Right hindlimb (tissue), 1 donor: ENCODE results near the gene NAT14.
"Not testable (repeated sequence)": the region's sequence is repeated elsewhere in the genome, so short reads cannot be mapped to it uniquely, and the experiment has no call there.

ENCODE experiments used
- DNase-seq: peaks from one replicate; pipeline ENCODE4 v3.0.0-alpha.2; 2018

Gene NAT14

GRCh38 chr19:55484593-55485438 lies at the start of gene NAT14:
TSS of gene NAT14 (plus strand) at chr19:55485188. CDS start at chr19:55485709, 521 bp downstream.
- peak; percentile 86 for DNase-seq

GRCh38 chr19:55436847-55437246 lies 48.1 kb upstream of the NAT14 start:
- no peak for DNase-seq

- DNase-seq, result peak; percentile 82
Observed at GRCh38 chr19:55437410-55437809, 47.6 kb upstream of the NAT14 start.

- DNase-seq, result no peak
Observed at GRCh38 chr19:55439052-55439451, 45.9 kb upstream of the NAT14 start.

- DNase-seq, result no peak
Observed at GRCh38 chr19:55440411-55441105, 44.4 kb upstream of the NAT14 start.

GRCh38 chr19:55441319-55441691 lies 43.7 kb upstream of the NAT14 start:
- no peak for DNase-seq

- DNase-seq, result no peak
Observed at GRCh38 chr19:55441692-55442321, 43.2 kb upstream of the NAT14 start.

GRCh38 chr19:55442372-55442961 lies 42.5 kb upstream of the NAT14 start:
- no peak for DNase-seq

GRCh38 chr19:55443045-55443823 lies 41.8 kb upstream of the NAT14 start, which contains the start of gene SHISA7:
TSS of gene SHISA7 (minus strand) at chr19:55443300. CDS start at chr19:55442863, 437 bp downstream.
- DNase-seq, result no peak

GRCh38 chr19:55443824-55444480 lies 41.0 kb upstream of the NAT14 start:
- DNase-seq, result no peak

GRCh38 chr19:55444646-55445045 lies 40.3 kb upstream of the NAT14 start:
- no peak for DNase-seq

- DNase-seq, result no peak
Observed at GRCh38 chr19:55446060-55446459, 38.9 kb upstream of the NAT14 start.

- DNase-seq, result no peak
Observed at GRCh38 chr19:55447421-55448174, 37.4 kb upstream of the NAT14 start.

- DNase-seq, result not testable (repeated sequence)
Observed at GRCh38 chr19:55448175-55448490, 36.9 kb upstream of the NAT14 start.

- no peak for DNase-seq
Observed at GRCh38 chr19:55449469-55449868, 35.5 kb upstream of the NAT14 start.

- DNase-seq, result no peak
Observed at GRCh38 chr19:55451163-55451964, 33.6 kb upstream of the NAT14 start.

- peak; percentile 50 for DNase-seq
Observed at GRCh38 chr19:55451965-55452748, 32.8 kb upstream of the NAT14 start.

- peak; percentile 96 for DNase-seq
Observed at GRCh38 chr19:55452749-55453346, 32.1 kb upstream of the NAT14 start.
